GM12878 (cell line): ENCODE results near the gene SCGB1C2. TPM values are rescaled to one million over a fixed set of nuclear protein-coding genes. Genes with fewer than 3 reads are reported as not detected.

Source experiments
- ATAC-seq: fragments of 200-7000 bp; cut with Tn5 transposase; 3 replicates; pipeline ENCODE4 v1.9.1; 2020; ENCODE audit warnings: mild to moderate bottlenecking, moderate library complexity
- BruUV-seq: library from RNA; stranded (reverse); fragments of 400-500 nt; replicated peaks from 2 replicates; lab custom pipeline; 2021; lab: Mats Ljungman, UMichigan
- CTCF ChIA-PET: fragments of 300-600 bp; sonication (Branson Sonifier 250); formaldehyde crosslinking; extraction: SDS; loops from one replicate; lab custom pipeline; 2021; ENCODE audit warnings: inconsistent platforms; lab: Yijun Ruan, JAX
- POLR2A ChIA-PET: fragments of 350-600 bp; formaldehyde crosslinking; extraction: SDS; loops from one replicate; lab custom pipeline; 2021; ENCODE audit warnings: inconsistent platforms; lab: Charles Lee
- RAD21 ChIA-PET: fragments of 300-600 bp; sonication (Branson Sonifier 250); formaldehyde crosslinking; loops from one replicate; lab custom pipeline; 2023; ENCODE audit warnings: antibody characterized with exemption; ENCODE audit not compliant: unreplicated experiment; lab: Charles Lee
- SMC1A ChIA-PET: fragments of 300-600 bp; sonication (Branson Sonifier 250); formaldehyde crosslinking; loops from one replicate; lab custom pipeline; 2023; ENCODE audit not compliant: unreplicated experiment, uncharacterized antibody; lab: Charles Lee
- DNase-seq: peaks from one replicate; pipeline ENCODE4 v3.0.0-alpha.2; 2011; ENCODE audit warnings: low read depth, low spot score
- FAIRE-seq: peaks from 3 replicates; lab custom pipeline; 2011; peaks lifted over from hg19 to GRCh38; lab: Jason Lieb, UNC
- H2AFZ ChIP-seq: 2 replicates; pipeline ENCODE4 v1.6.0; 2011; ENCODE audit warnings: low read depth, low read length, control low read depth; ENCODE audit not compliant: control insufficient read depth
- H3K27ac ChIP-seq: 2 replicates; pipeline ENCODE4 v1.5.1; 2011; ENCODE audit warnings: control low read depth; ENCODE audit not compliant: control insufficient read depth, insufficient read depth
- H3K27me3 ChIP-seq, 2 experiments: replicated peaks in 1 of 2; 2 replicates each; pipeline versions ENCODE4 v1.6.0 to v1.6.1; 2011; ENCODE audit warnings: low read length in 1 of 2; ENCODE audit not compliant: control insufficient read depth in 2 of 2, insufficient read depth in 2 of 2
- H3K36me3 ChIP-seq, 2 experiments: 2 replicates each; pipeline ENCODE4 v1.5.1; 2011; ENCODE audit warnings: low read length in 1 of 2; ENCODE audit not compliant: control insufficient read depth in 2 of 2, insufficient read depth in 2 of 2
- H3K4me1 ChIP-seq: 2 replicates; pipeline ENCODE4 v1.6.1; 2011; ENCODE audit warnings: mild to moderate bottlenecking, low read length, moderate library complexity, mixed read lengths; ENCODE audit not compliant: control insufficient read depth, insufficient read depth
- H3K4me2 ChIP-seq: 2 replicates; pipeline ENCODE4 v1.6.0; 2011; ENCODE audit warnings: control low read depth; ENCODE audit not compliant: control insufficient read depth, insufficient read depth
- H3K4me3 ChIP-seq: fragments of 200-600 bp; sonication (generic); 2 replicates; pipeline ENCODE4 v1.5.1; 2016
- H3K79me2 ChIP-seq: 2 replicates; pipeline ENCODE4 v1.6.0; 2011; ENCODE audit warnings: low read length; ENCODE audit not compliant: control insufficient read depth, insufficient read depth
- H3K9ac ChIP-seq: 2 replicates; pipeline ENCODE4 v1.8.0; 2011; ENCODE audit warnings: low read length, control low read depth, mixed read lengths; ENCODE audit not compliant: control insufficient read depth, insufficient read depth
- H3K9me3 ChIP-seq: replicated peaks from 3 replicates; pipeline ENCODE4 v1.5.1; 2011; ENCODE audit warnings: mild to moderate bottlenecking, low read length; ENCODE audit not compliant: control insufficient read depth, insufficient read depth
- H4K20me1 ChIP-seq: 2 replicates; pipeline ENCODE4 v1.6.0; 2011; ENCODE audit not compliant: control insufficient read depth, insufficient read depth
- FOXM1 ChIP-seq: IDR thresholded peaks from 2 replicates; pipeline ENCODE4 v1.6.1; 2012; ENCODE audit warnings: low read depth, mild to moderate bottlenecking, inconsistent platforms, low read length, moderate library complexity
- HDAC2 ChIP-seq: fragments of 200-600 bp; sonication (generic); IDR thresholded peaks from 2 replicates; pipeline ENCODE4 v1.6.1; 2017
- IRF4 ChIP-seq: IDR thresholded peaks from 2 replicates; pipeline ENCODE4 v1.6.1; 2011; ENCODE audit warnings: low read depth, low read length
- POLR2AphosphoS2 ChIP-seq: IDR thresholded peaks from 2 replicates; pipeline ENCODE4 v1.6.1; 2011; ENCODE audit warnings: low read depth, mild to moderate bottlenecking, low read length, improper control_type of control experiment, moderate library complexity
- RB1 ChIP-seq: fragments of 450-650 bp; formaldehyde crosslinking; IDR thresholded peaks from 2 replicates; pipeline ENCODE4 v1.6.1; 2017; ENCODE audit warnings: mild to moderate bottlenecking, borderline replicate concordance
- RELA ChIP-seq: fragments of 450-650 bp; IDR thresholded peaks from 2 replicates; pipeline ENCODE4 v1.8.0; 2014; ENCODE audit warnings: borderline replicate concordance; ENCODE audit not compliant: partially characterized antibody
- SPI1 ChIP-seq: IDR thresholded peaks from 2 replicates; pipeline ENCODE4 v1.6.1; 2011; ENCODE audit warnings: low read depth, mild to moderate bottlenecking, low read length, moderate library complexity, borderline replicate concordance; ENCODE audit not compliant: insufficient read depth
- TAF1 ChIP-seq: IDR thresholded peaks from 2 replicates; pipeline ENCODE4 v1.6.1; 2011; ENCODE audit warnings: mild to moderate bottlenecking, low read depth, low read length, borderline replicate concordance
- ZNF24 ChIP-seq: fragments of 450-650 bp; IDR thresholded peaks from 2 replicates; pipeline ENCODE4 v1.6.1; 2017; ENCODE audit warnings: antibody characterized with exemption, mild to moderate bottlenecking
- ZZZ3 ChIP-seq: IDR thresholded peaks from 2 replicates; pipeline ENCODE4 v1.6.1; 2011; ENCODE audit warnings: low read depth; ENCODE audit not compliant: control insufficient read depth, insufficient read length
- WGBS: methylation state at CpG from one replicate; pipeline ENCODE4 v1.1.6; 2016; ENCODE audit warnings: low lambda C conversion rate; ENCODE audit not compliant: insufficient replicate concordance, insufficient coverage; ENCODE audit errors: missing lambda C conversion rate; 5-methylcytosine and 5-hydroxymethylcytosine counted together
- in situ Hi-C: fragments of 300-500 bp; cut with MboI; formaldehyde crosslinking; loops from 9 replicates; pipeline ENCODE4 v1.14.3; 2018; ENCODE audit warnings: mixed read lengths
- intact Hi-C: fragments of 100-400 bp; cut with micrococcal nuclease; formaldehyde crosslinking; loops from one replicate; pipeline ENCODE4 v1.14.2; 2022; ENCODE audit not compliant: unreplicated experiment
- polyA plus RNA-seq, 11 experiments: library from polyadenylated mRNA; depleted of rRNA in 4 of 11; unstranded in 6 of 11; stranded (reverse) in 5 of 11; fragments of >200 nt; fragmentation: Nextera tagmentation in 4 of 11; fragmentation: Illumina TruSeq in 1 of 11; extraction: Ambion mirVana in 4 of 11; extraction: Trizol in 1 of 11; gene quantifications; 1 replicate in 1 of 11; 2 replicates in 10 of 11; pipeline versions ENCODE4 v1.2.1 to v1.2.3, GENCODE V29; 2011 to 2016; ENCODE audit warnings: inconsistent platforms in 2 of 11, missing spikeins in 2 of 11, low read depth in 1 of 11
- total RNA-seq, 4 experiments: library from RNA; depleted of rRNA in 3 of 4; stranded (reverse); fragments of >200 nt in 3 of 4; fragmentation: Illumina TruSeq in 1 of 4; extraction: Trizol in 1 of 4; gene quantifications; 2 replicates each; pipeline versions ENCODE4 v1.2.1 to v1.2.3, GENCODE V29; 2013 to 2021
- TF ChIP-seq, protein P1 (sequence below): fragments of 450-650 bp; formaldehyde crosslinking; IDR thresholded peaks from 2 replicates; pipeline ENCODE4 v1.4.0; 2022; ENCODE audit warnings: mild to moderate bottlenecking, moderate library complexity
- TF ChIP-seq, protein P2 (sequence below): fragments of 450-650 bp; IDR thresholded peaks from 2 replicates; pipeline ENCODE4 v1.6.1; 2017; ENCODE audit warnings: antibody characterized with exemption, mild to moderate bottlenecking, moderate library complexity

Gene SCGB1C2
- total and polyA plus RNA-seq, 10 of the 15 experiments (the other 5 are each of a cell fraction or from before 2014, with no cell fraction given) = not detected

DNA sequence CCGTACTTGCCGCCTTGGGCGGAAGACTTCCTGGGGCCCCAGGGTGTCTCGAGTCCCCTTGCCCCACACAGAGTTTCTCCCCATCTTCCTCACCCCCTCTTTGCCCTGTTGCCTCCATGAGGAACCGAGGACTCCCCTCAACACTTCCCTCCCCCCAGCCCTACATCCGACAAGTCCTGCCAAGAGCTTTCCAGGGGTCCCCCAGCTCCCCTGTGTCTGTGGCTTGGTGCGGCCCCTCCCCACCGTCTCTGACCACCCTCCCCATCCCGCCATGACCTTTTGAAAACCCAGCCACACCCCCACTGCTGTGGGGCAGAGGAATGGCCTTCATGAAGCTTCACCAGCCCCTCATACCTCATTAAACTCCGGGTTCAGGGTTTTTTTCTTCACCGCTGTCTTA, 11.4 kb downstream of the SCGB1C2 start:
- no peaks in the 10 kb centered on the region for H3K79me2 ChIP-seq

More for the DNA sequence above, 11.4 kb downstream of the SCGB1C2 start:
- no peaks in the 10 kb centered on the region for H4K20me1 ChIP-seq
- no peaks in the 10 kb centered on the region for H3K36me3 ChIP-seq
- H3K27me3 ChIP-seq = no peaks in the 10 kb centered on the region
- ATAC-seq (no peak), DNase-seq (no peak), FAIRE-seq (no peak)
- ChIA-PET POLR2A (no interaction called here), CTCF (interaction anchor here (0.7 kb wide), 1 partner anchor 163 kb away, joined by 3 read pairs; no protein-coding TSS in a partner anchor), SMC1A (interaction anchor here (0.6 to 1.0 kb wide), 2 partner anchors 551 to 905 kb away, joined by 3 read pairs; no protein-coding TSS in a partner anchor), RAD21 (no interaction called here)
- 48% methylated on average over 6 of the region's 11 CpGs for WGBS
- no peak overlapping the region for H2AFZ ChIP-seq
- no peak overlapping the region for H3K4me2 ChIP-seq
- H3K4me1 ChIP-seq = no peaks in the 10 kb centered on the region
- no peaks in the 10 kb centered on the region for H3K9me3 ChIP-seq
- in situ Hi-C loops (no loop called here), intact Hi-C loops (no loop called here)
- no peak for TF ChIP-seq RB1
- no peak for TF ChIP-seq ZNF24
- no peak for TF ChIP-seq POLR2AphosphoS2
- no peak for TF ChIP-seq ZZZ3
- TF ChIP-seq, protein P1, sequence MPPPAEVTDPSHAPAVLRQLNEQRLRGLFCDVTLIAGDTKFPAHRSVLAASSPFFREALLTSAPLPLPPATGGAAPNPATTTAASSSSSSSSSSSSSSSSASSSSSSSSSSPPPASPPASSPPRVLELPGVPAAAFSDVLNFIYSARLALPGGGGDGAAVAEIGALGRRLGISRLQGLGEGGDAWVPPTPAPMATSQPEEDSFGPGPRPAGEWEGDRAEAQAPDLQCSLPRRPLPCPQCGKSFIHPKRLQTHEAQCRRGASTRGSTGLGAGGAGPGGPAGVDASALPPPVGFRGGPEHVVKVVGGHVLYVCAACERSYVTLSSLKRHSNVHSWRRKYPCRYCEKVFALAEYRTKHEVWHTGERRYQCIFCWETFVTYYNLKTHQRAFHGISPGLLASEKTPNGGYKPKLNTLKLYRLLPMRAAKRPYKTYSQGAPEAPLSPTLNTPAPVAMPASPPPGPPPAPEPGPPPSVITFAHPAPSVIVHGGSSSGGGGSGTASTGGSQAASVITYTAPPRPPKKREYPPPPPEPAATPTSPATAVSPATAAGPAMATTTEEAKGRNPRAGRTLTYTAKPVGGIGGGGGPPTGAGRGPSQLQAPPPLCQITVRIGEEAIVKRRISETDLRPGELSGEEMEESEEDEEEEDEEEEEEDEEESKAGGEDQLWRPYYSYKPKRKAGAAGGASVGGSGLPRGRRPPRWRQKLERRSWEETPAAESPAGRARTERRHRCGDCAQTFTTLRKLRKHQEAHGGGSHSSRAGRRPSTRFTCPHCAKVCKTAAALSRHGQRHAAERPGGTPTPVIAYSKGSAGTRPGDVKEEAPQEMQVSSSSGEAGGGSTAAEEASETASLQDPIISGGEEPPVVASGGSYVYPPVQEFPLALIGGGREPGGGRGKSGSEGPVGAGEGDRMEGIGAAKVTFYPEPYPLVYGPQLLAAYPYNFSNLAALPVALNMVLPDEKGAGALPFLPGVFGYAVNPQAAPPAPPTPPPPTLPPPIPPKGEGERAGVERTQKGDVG (CRISPR knock-in tag) = no peak
- TF ChIP-seq FOXM1 = no peak
- no peak for TF ChIP-seq HDAC2
- TF ChIP-seq RELA = no peak
- TF ChIP-seq TAF1 = no peak
- no peak for TF ChIP-seq IRF4
- TF ChIP-seq, protein P2, sequence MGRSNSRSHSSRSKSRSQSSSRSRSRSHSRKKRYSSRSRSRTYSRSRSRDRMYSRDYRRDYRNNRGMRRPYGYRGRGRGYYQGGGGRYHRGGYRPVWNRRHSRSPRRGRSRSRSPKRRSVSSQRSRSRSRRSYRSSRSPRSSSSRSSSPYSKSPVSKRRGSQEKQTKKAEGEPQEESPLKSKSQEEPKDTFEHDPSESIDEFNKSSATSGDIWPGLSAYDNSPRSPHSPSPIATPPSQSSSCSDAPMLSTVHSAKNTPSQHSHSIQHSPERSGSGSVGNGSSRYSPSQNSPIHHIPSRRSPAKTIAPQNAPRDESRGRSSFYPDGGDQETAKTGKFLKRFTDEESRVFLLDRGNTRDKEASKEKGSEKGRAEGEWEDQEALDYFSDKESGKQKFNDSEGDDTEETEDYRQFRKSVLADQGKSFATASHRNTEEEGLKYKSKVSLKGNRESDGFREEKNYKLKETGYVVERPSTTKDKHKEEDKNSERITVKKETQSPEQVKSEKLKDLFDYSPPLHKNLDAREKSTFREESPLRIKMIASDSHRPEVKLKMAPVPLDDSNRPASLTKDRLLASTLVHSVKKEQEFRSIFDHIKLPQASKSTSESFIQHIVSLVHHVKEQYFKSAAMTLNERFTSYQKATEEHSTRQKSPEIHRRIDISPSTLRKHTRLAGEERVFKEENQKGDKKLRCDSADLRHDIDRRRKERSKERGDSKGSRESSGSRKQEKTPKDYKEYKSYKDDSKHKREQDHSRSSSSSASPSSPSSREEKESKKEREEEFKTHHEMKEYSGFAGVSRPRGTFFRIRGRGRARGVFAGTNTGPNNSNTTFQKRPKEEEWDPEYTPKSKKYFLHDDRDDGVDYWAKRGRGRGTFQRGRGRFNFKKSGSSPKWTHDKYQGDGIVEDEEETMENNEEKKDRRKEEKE = no peak
- no peak for TF ChIP-seq SPI1
- H3K27ac ChIP-seq = no peak overlapping the region
- H3K9ac ChIP-seq = no peak overlapping the region
- no peak overlapping the region for H3K4me3 ChIP-seq
- no TSS peak for BruUV-seq
